ENCODE measurements around the gene GNAT1. TPM values are rescaled to one million over a fixed set of nuclear protein-coding genes. Genes with fewer than 3 reads are reported as not detected.

Gene GNAT1
- 4.7 TPM for total RNA-seq

- Histone ChIP-seq H3K27me3 (peaks cover 18% of the 10 kb centered on the region), H3K36me3 (peaks cover 0 to 10% of the 10 kb centered on the region in 2 donors), H3K4me3 (no peak within 1 kb of the TSS), H3K4me1 (peaks cover 10 to 15% of the 10 kb centered on the region in 2 donors), H3K27ac (no peak within 1 kb of the TSS), H3K9me3 (no peaks in the 10 kb centered on the region)
- intact Hi-C loops (cut with DNase I) = no loop called here
- no peak for DNase-seq (ENCODE audit: low spot score in 2 of 2)
- TF ChIP-seq CTCF (IDR thresholded peaks at IDR 0.05) = no peak
Measured at GRCh38 chr3:50190936-50191660, at the start of gene GNAT1. Gene GNAT1, plus strand, starts transcription at chr3:50191610. Its CDS starts 116 bp downstream, at chr3:50191726.

- no peak for DNase-seq (ENCODE audit: low spot score in 2 of 2)
- Histone ChIP-seq H3K9me3 (no peaks in the 10 kb centered on the region), H3K27ac (no peak overlapping the region)
Measured at GRCh38 chr3:50146316-50146901, 45.0 kb upstream of the GNAT1 start.

GRCh38 chr3:50147016-50147415 is 44.4 kb upstream of the GNAT1 start:
- intact Hi-C loops (cut with DNase I) = no loop called here
- no peaks in the 10 kb centered on the region for H3K27me3 ChIP-seq
- no peak for TF ChIP-seq CTCF (IDR thresholded peaks at IDR 0.05)
- no peaks in the 10 kb centered on the region for H3K36me3 ChIP-seq
- peaks cover 0 to 3% of the 10 kb centered on the region in 2 donors for H3K4me1 ChIP-seq
- no peak overlapping the region for H3K27ac ChIP-seq
- DNase-seq (ENCODE audit: low spot score in 2 of 2) = no peak
- H3K9me3 ChIP-seq = no peaks in the 10 kb centered on the region
- no peak overlapping the region for H3K4me3 ChIP-seq

More at GRCh38 chr3:50146316-50146901, 45.0 kb upstream of the GNAT1 start:
- no peak for TF ChIP-seq CTCF (IDR thresholded peaks at IDR 0.05)
- Histone ChIP-seq H3K36me3 (no peaks in the 10 kb centered on the region), H3K4me3 (no peak overlapping the region), H3K27me3 (no peaks in the 10 kb centered on the region), H3K4me1 (peaks cover 0 to 3% of the 10 kb centered on the region in 2 donors)
- intact Hi-C loops (cut with DNase I) = no loop called here

- H3K4me1 ChIP-seq = peaks cover 0 to 3% of the 10 kb centered on the region in 2 donors
- no peaks in the 10 kb centered on the region for H3K9me3 ChIP-seq
- no peak for DNase-seq (ENCODE audit: low spot score in 2 of 2)
- no peak overlapping the region for H3K4me3 ChIP-seq
- H3K27me3 ChIP-seq = no peaks in the 10 kb centered on the region
- no peak for TF ChIP-seq CTCF (IDR thresholded peaks at IDR 0.05)
- H3K36me3 ChIP-seq = no peaks in the 10 kb centered on the region
- intact Hi-C loops (cut with DNase I) = no loop called here
- H3K27ac ChIP-seq = no peak overlapping the region
Measured at GRCh38 chr3:50147447-50147846, 44.0 kb upstream of the GNAT1 start.

- Histone ChIP-seq H3K27me3 (no peaks in the 10 kb centered on the region), H3K9me3 (no peaks in the 10 kb centered on the region), H3K36me3 (no peaks in the 10 kb centered on the region), H3K4me3 (no peak overlapping the region), H3K4me1 (peaks cover 0 to 3% of the 10 kb centered on the region in 2 donors), H3K27ac (no peak overlapping the region)
- intact Hi-C loops (cut with DNase I) = no loop called here
- DNase-seq (ENCODE audit: low spot score in 2 of 2) = no peak
- no peak for TF ChIP-seq CTCF (IDR thresholded peaks at IDR 0.05)
Measured at GRCh38 chr3:50147861-50148260, 43.5 kb upstream of the GNAT1 start.

Measured in ascending aorta (tissue), 2 donors.